H9 (cell line): ENCODE data around the gene TM9SF2. TPM values are rescaled to one million over a fixed set of nuclear protein-coding genes. Genes with fewer than 3 reads are reported as not detected.

Experiments
- DNase-seq: peaks from one replicate; pipeline ENCODE4 v3.0.0-alpha.2; 2017
- H2AFZ ChIP-seq: one replicate; pipeline ENCODE4 v1.6.1; 2013; ENCODE audit warnings: mild to moderate bottlenecking, low read length, control low read depth, moderate library complexity
- H2AK5ac ChIP-seq: 2 replicates; pipeline ENCODE4 v1.6.1; 2013; ENCODE audit warnings: low read length, control low read depth, mixed read lengths; ENCODE audit not compliant: insufficient read length
- H2BK120ac ChIP-seq: one replicate; pipeline ENCODE4 v1.6.1; 2013; ENCODE audit warnings: low read depth, mild to moderate bottlenecking, low read length, control low read depth, inconsistent platforms; ENCODE audit not compliant: poor library complexity, severe bottlenecking
- H2BK12ac ChIP-seq: 2 replicates; pipeline ENCODE4 v1.6.1; 2013; ENCODE audit warnings: low read length, control low read depth, mixed read lengths, low read depth; ENCODE audit not compliant: insufficient read length
- H2BK15ac ChIP-seq: 2 replicates; pipeline ENCODE4 v1.6.1; 2013; ENCODE audit warnings: low read depth, low read length, control low read depth
- H2BK20ac ChIP-seq: one replicate; pipeline ENCODE4 v1.6.1; 2013; ENCODE audit warnings: low read depth, mild to moderate bottlenecking, low read length, control low read depth, inconsistent platforms; ENCODE audit not compliant: poor library complexity, severe bottlenecking
- H2BK5ac ChIP-seq: 2 replicates; pipeline ENCODE4 v1.6.1; 2013; ENCODE audit warnings: low read length, control low read depth, mixed read lengths; ENCODE audit not compliant: insufficient read length
- H3K14ac ChIP-seq: 2 replicates; pipeline ENCODE4 v1.6.1; 2013; ENCODE audit warnings: low read length, control low read depth; ENCODE audit not compliant: insufficient read depth
- H3K18ac ChIP-seq: 2 replicates; pipeline ENCODE4 v1.6.1; 2013; ENCODE audit warnings: low read depth, mild to moderate bottlenecking, mixed read lengths, low read length, control low read depth; ENCODE audit not compliant: insufficient read length
- H3K23ac ChIP-seq: 2 replicates; pipeline ENCODE4 v1.6.1; 2013; ENCODE audit warnings: low read length, control low read depth, mixed read lengths, low read depth; ENCODE audit not compliant: insufficient read length
- H3K23me2 ChIP-seq: 2 replicates; pipeline ENCODE4 v1.6.1; 2013; ENCODE audit warnings: low read depth, mild to moderate bottlenecking, mixed read lengths, low read length, control low read depth; ENCODE audit not compliant: insufficient read length, poor library complexity, severe bottlenecking
- H3K27ac ChIP-seq: 2 replicates; pipeline ENCODE4 v1.5.1; 2013; ENCODE audit warnings: low read length, control low read depth, mixed read lengths, low read depth; ENCODE audit not compliant: insufficient read length
- H3K27me3 ChIP-seq: 2 replicates; pipeline ENCODE4 v1.6.1; 2013; ENCODE audit warnings: low read length, control low read depth, inconsistent platforms; ENCODE audit not compliant: insufficient read depth
- H3K4ac ChIP-seq: 2 replicates; pipeline ENCODE4 v1.6.1; 2013; ENCODE audit warnings: low read depth, mild to moderate bottlenecking, control low read depth, inconsistent platforms, low read length, moderate library complexity
- H3K4me1 ChIP-seq: 2 replicates; pipeline ENCODE4 v1.6.1; 2013; ENCODE audit warnings: low read length, control low read depth, inconsistent platforms; ENCODE audit not compliant: insufficient read depth
- H3K4me2 ChIP-seq: 2 replicates; pipeline ENCODE4 v1.6.1; 2013; ENCODE audit warnings: low read length, control low read depth, mixed read lengths; ENCODE audit not compliant: insufficient read length, insufficient read depth
- H3K56ac ChIP-seq: 2 replicates; pipeline ENCODE4 v1.6.1; 2013; ENCODE audit warnings: low read depth, mild to moderate bottlenecking, mixed read lengths, low read length, control low read depth; ENCODE audit not compliant: insufficient read length
- H3K79me1 ChIP-seq: 2 replicates; pipeline ENCODE4 v1.6.1; 2013; ENCODE audit warnings: low read depth, mild to moderate bottlenecking, moderate library complexity, low read length, control low read depth, inconsistent platforms; ENCODE audit not compliant: insufficient read depth, poor library complexity, severe bottlenecking
- H3K79me2 ChIP-seq: 2 replicates; pipeline ENCODE4 v1.6.1; 2013; ENCODE audit warnings: low read length, control low read depth, inconsistent platforms; ENCODE audit not compliant: insufficient read depth
- H3K9ac ChIP-seq: 2 replicates; pipeline ENCODE4 v1.6.1; 2013; ENCODE audit warnings: low read length, control low read depth, mixed read lengths; ENCODE audit not compliant: insufficient read length; ENCODE audit errors: extremely low read depth
- H3K9me3 ChIP-seq: one replicate; pipeline ENCODE4 v1.6.1; 2013; ENCODE audit warnings: low read depth, low read length, inconsistent platforms; ENCODE audit not compliant: control insufficient read depth
- H3T11ph ChIP-seq: one replicate; pipeline ENCODE4 v1.6.1; 2013; ENCODE audit warnings: mild to moderate bottlenecking, low read length, control low read depth, inconsistent platforms
- H4K20me1 ChIP-seq: one replicate; pipeline ENCODE4 v1.6.1; 2013; ENCODE audit not compliant: control insufficient read depth, insufficient read length, insufficient read depth
- H4K5ac ChIP-seq: 2 replicates; pipeline ENCODE4 v1.6.1; 2013; ENCODE audit warnings: low read depth, mild to moderate bottlenecking, mixed read lengths, low read length, control low read depth; ENCODE audit not compliant: insufficient read length
- H4K8ac ChIP-seq: replicated peaks from 2 replicates; pipeline ENCODE4 v1.6.1; 2013; ENCODE audit warnings: low read length, control low read depth, mixed read lengths, low read depth; ENCODE audit not compliant: insufficient read length
- H4K91ac ChIP-seq: 2 replicates; pipeline ENCODE4 v1.6.1; 2013; ENCODE audit warnings: low read depth, mild to moderate bottlenecking, moderate library complexity, mixed read lengths, low read length, control low read depth; ENCODE audit not compliant: insufficient read length
- H3K27ac Mint-ChIP-seq, 3 experiments: 2 replicates in 2 of 3; 3 replicates in 1 of 3; pipeline ENCODE4 v1.8.0; 2020 to 2021; ENCODE audit warnings: mixed read lengths in 3 of 3, mild to moderate bottlenecking in 1 of 3, moderate library complexity in 1 of 3
- H3K27me3 Mint-ChIP-seq: 2 replicates; pipeline ENCODE4 v1.8.0; 2021; ENCODE audit warnings: low read depth, mild to moderate bottlenecking, moderate library complexity, mixed read lengths
- H3K36me3 Mint-ChIP-seq, 3 experiments: 2 replicates in 2 of 3; 3 replicates in 1 of 3; pipeline ENCODE4 v1.8.0; 2020 to 2021; ENCODE audit warnings: low read depth in 3 of 3, mixed read lengths in 3 of 3; ENCODE audit not compliant: insufficient read depth in 1 of 3
- H3K4me1 Mint-ChIP-seq, 2 experiments: 2 replicates each; pipeline ENCODE4 v1.8.0; 2020; ENCODE audit warnings: mixed read lengths in 2 of 2
- H3K4me3 Mint-ChIP-seq, 2 experiments: 2 replicates in 1 of 2; 3 replicates in 1 of 2; pipeline ENCODE4 v1.8.0; 2020 to 2021; ENCODE audit warnings: mild to moderate bottlenecking in 2 of 2, mixed read lengths in 2 of 2, moderate library complexity in 1 of 2
- H3K9me3 Mint-ChIP-seq, 2 experiments: 2 replicates in 1 of 2; 3 replicates in 1 of 2; pipeline ENCODE4 v1.8.0; 2020; ENCODE audit warnings: mild to moderate bottlenecking in 2 of 2, mixed read lengths in 2 of 2, moderate library complexity in 1 of 2
- CTCF ChIP-seq: fragments of 200-600 bp; sonication (generic); conservative IDR thresholded peaks from 3 replicates; pipeline ENCODE4 v1.8.0; 2021; ENCODE audit warnings: antibody characterized with exemption, mild to moderate bottlenecking
- total RNA-seq: library from RNA; stranded (reverse); gene quantifications from 2 replicates; pipeline ENCODE4 v1.2.1, GENCODE V29; 2021

The TM9SF2 gene
- total RNA-seq, 1 experiment from 2014 or later, result 86.1 TPM

- H3K4ac ChIP-seq, result no peak overlapping the region
These were observed 27.3 kb downstream of the TM9SF2 start for GRCh38 chr13:99528547-99528946.

More at GRCh38 chr13:99528547-99528946, 27.3 kb downstream of the TM9SF2 start:
- no peak overlapping the region for H4K8ac ChIP-seq
- H2BK20ac ChIP-seq, result no peak overlapping the region
- H2BK15ac ChIP-seq, result no peak overlapping the region
- no peak overlapping the region for H4K91ac ChIP-seq
- no peaks in the 10 kb centered on the region for H3K27me3 Mint-ChIP-seq
- no peak overlapping the region for H2BK120ac ChIP-seq
- peaks cover 16 to 17% of the 10 kb centered on the region in 2 experiments for H3K4me1 Mint-ChIP-seq
- no peak overlapping the region for H3K4me3 Mint-ChIP-seq
- no peak overlapping the region for H3K18ac ChIP-seq
- H2BK5ac ChIP-seq, result no peak overlapping the region
- H3K9me3 Mint-ChIP-seq, result no peaks in the 10 kb centered on the region
- H3K27ac Mint-ChIP-seq, result no peak overlapping the region
- no peak overlapping the region for H2BK12ac ChIP-seq
- no peak overlapping the region for H3K27ac ChIP-seq
- no peak overlapping the region for H3K56ac ChIP-seq
- H3K9me3 ChIP-seq, result no peaks in the 10 kb centered on the region
- no peak overlapping the region for H2AK5ac ChIP-seq
- no peaks in the 10 kb centered on the region for H3K27me3 ChIP-seq
- no peaks in the 10 kb centered on the region for H4K20me1 ChIP-seq
- H3K79me2 ChIP-seq, result no peaks in the 10 kb centered on the region
- TF ChIP-seq CTCF, result peak; percentile 38; the same call in 2 of the 3 replicates
- no peak for DNase-seq
- H2AFZ ChIP-seq, result no peak overlapping the region
- H3K9ac ChIP-seq, result no peak overlapping the region
- H3T11ph ChIP-seq, result peak overlapping the region; percentile 21
- peaks cover 18 to 47% (median 41%) of the 10 kb centered on the region in 3 experiments for H3K36me3 Mint-ChIP-seq
- H3K4me1 ChIP-seq, result no peaks in the 10 kb centered on the region
- no peaks in the 10 kb centered on the region for H3K23me2 ChIP-seq
- H3K23ac ChIP-seq, result no peak overlapping the region
- no peak overlapping the region for H3K14ac ChIP-seq
- H4K5ac ChIP-seq, result no peak overlapping the region
- H3K79me1 ChIP-seq, result no peaks in the 10 kb centered on the region
- no peak overlapping the region for H3K4me2 ChIP-seq
